Mammary epithelial cell (primary cell): Measurements from ENCODE around the gene IFNA10.

ENCODE experiments used
- CTCF ChIP-seq, 2 donors: IDR thresholded peaks in 1 of 2; conservative IDR thresholded peaks in 1 of 2; 2 replicates each; pipeline ENCODE4 v1.5.1; 2011 to 2012; ENCODE audit warnings: inconsistent platforms in 2 of 2, low read length in 2 of 2, mild to moderate bottlenecking in 2 of 2, control low read depth in 1 of 2, low read depth in 1 of 2; ENCODE audit not compliant: insufficient read depth in 1 of 2; ENCODE audit errors: extremely low read depth in 1 of 2
- EZH2 ChIP-seq: IDR thresholded peaks from 2 replicates; pipeline ENCODE4 v1.6.1; 2012; ENCODE audit warnings: low read length, inconsistent platforms, borderline replicate concordance

GRCh38 chr9:21174671-21175070 lies 32.3 kb downstream of the IFNA10 start:
- TF ChIP-seq CTCF (conservative IDR thresholded peaks at IDR 0.05 in 1 of 2, IDR thresholded peaks at IDR 0.05 in 1 of 2; ENCODE audit: extremely low read depth in 1 of 2, insufficient read depth in 1 of 2, low read depth in 1 of 2, low read length in 2 of 2), result no peak
- no peak for TF ChIP-seq EZH2
